ENCODE results near the gene ZCCHC7. TPM values are rescaled to one million over a fixed set of nuclear protein-coding genes. Genes with fewer than 3 reads are reported as not detected.
"Not testable (repeated sequence)": the region's sequence is repeated elsewhere in the genome, so short reads cannot be mapped to it uniquely, and the experiment has no call there.

Gene ZCCHC7
- polyA plus RNA-seq, 3 donors from 2014 or later, result 21.1 to 23.8 (median 23.1) TPM

GRCh38 chr9:37164335-37164734, 44.0 kb downstream of the ZCCHC7 start:
- not testable (repeated sequence) for DNase-seq; H3K27me3 Mint-ChIP-seq (ENCODE audit: low read depth in 3 of 3); H3K9me3 Mint-ChIP-seq; H3K4me3 Mint-ChIP-seq
- Mint-ChIP-seq H3K4me1 (peaks cover 1 to 16% of the 10 kb centered on the region in 2 donors), H3K27ac (peak overlapping the region in 2 of 6 donors; percentile 29 to 61), H3K36me3 (peaks cover 17 to 39% (median 38%) of the 10 kb centered on the region in 3 donors)

DNA sequence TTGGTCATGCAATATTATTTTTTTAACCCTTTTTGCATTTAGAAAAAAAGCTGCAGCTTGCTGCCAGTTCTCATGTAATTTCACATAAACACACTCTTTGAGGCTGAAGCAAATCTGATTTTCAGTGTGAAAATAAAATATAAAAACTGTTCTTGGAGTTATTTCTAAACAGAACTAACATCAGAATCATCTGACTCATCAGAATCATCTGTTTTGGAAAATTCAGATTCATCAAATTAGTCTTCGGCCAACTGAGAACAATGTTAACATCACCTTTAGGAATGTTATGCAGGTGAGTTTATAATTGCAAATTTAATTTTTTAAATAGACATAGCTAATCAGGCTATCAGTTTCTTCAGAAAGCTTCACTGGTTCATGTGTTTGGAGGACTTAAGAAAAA, 45.3 kb downstream of the ZCCHC7 start:
- Mint-ChIP-seq H3K9me3 (no peaks in the 10 kb centered on the region), H3K27ac (no peak overlapping the region), H3K4me1 (peaks cover 1 to 21% of the 10 kb centered on the region in 2 donors), H3K36me3 (peaks cover 17 to 42% (median 37%) of the 10 kb centered on the region in 3 donors), H3K4me3 (no peak overlapping the region), H3K27me3 (ENCODE audit: low read depth in 3 of 3) (peaks cover 0 to 2% (median 0%) of the 10 kb centered on the region in 3 donors)
- DNase-seq, result no peak

- no peak overlapping the region for H3K4me3 Mint-ChIP-seq
- H3K27me3 Mint-ChIP-seq (ENCODE audit: low read depth in 3 of 3), result peaks cover 0 to 2% (median 0%) of the 10 kb centered on the region in 3 donors
- peaks cover 13 to 46% (median 35%) of the 10 kb centered on the region in 3 donors for H3K36me3 Mint-ChIP-seq
- peaks cover 3 to 34% of the 10 kb centered on the region in 2 donors for H3K4me1 Mint-ChIP-seq
- H3K27ac Mint-ChIP-seq, result no peak overlapping the region
- no peaks in the 10 kb centered on the region for H3K9me3 Mint-ChIP-seq
- DNase-seq, result no peak
Observed at GRCh38 chr9:37167456-37168047, 47.2 kb downstream of the ZCCHC7 start.

DNA sequence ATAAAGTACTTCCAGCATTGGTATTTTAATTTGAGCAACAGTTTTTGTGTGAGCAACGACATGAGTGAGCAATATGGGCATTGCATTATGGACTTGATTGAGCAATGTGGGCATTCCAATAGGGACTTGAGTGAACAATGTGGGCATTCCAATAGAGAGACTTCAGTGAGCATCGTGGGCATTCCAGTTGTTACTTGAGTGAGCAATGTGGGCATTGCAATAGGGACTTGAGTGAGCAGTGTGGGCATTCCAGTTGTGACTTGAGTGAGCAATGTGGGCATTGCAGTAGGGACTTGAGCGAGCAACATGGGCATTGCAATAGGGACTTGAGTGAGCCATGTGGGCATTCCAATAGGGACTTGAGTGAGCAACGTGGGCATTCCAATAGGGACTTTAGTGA, 52.2 kb downstream of the ZCCHC7 start:
- Mint-ChIP-seq H3K27ac (no peak overlapping the region), H3K27me3 (ENCODE audit: low read depth in 3 of 3) (peaks cover 0 to 2% (median 0%) of the 10 kb centered on the region in 3 donors), H3K36me3 (peaks cover 0 to 40% (median 19%) of the 10 kb centered on the region in 3 donors), H3K4me1 (peaks cover 2 to 31% of the 10 kb centered on the region in 2 donors), H3K4me3 (no peak overlapping the region), H3K9me3 (no peaks in the 10 kb centered on the region)
- DNase-seq, result no peak

- H3K4me1 Mint-ChIP-seq, result peaks cover 2 to 39% of the 10 kb centered on the region in 2 donors
- peaks cover 0 to 2% (median 0%) of the 10 kb centered on the region in 3 donors for H3K27me3 Mint-ChIP-seq (ENCODE audit: low read depth in 3 of 3)
- DNase-seq, result no peak
- no peaks in the 10 kb centered on the region for H3K9me3 Mint-ChIP-seq
- H3K27ac Mint-ChIP-seq, result no peak overlapping the region
- H3K36me3 Mint-ChIP-seq, result peaks cover 0 to 27% (median 12%) of the 10 kb centered on the region in 3 donors
- H3K4me3 Mint-ChIP-seq, result no peak overlapping the region
Observed at GRCh38 chr9:37174247-37174646, 53.9 kb downstream of the ZCCHC7 start.

- H3K9me3 Mint-ChIP-seq, result no peaks in the 10 kb centered on the region
- no peak overlapping the region for H3K4me3 Mint-ChIP-seq
- peaks cover 0 to 2% (median 0%) of the 10 kb centered on the region in 3 donors for H3K27me3 Mint-ChIP-seq (ENCODE audit: low read depth in 3 of 3)
- peaks cover 4 to 8% (median 8%) of the 10 kb centered on the region in 3 donors for H3K36me3 Mint-ChIP-seq
- peaks cover 2 to 33% of the 10 kb centered on the region in 2 donors for H3K4me1 Mint-ChIP-seq
- no peak overlapping the region for H3K27ac Mint-ChIP-seq
- no peak for DNase-seq
Observed at GRCh38 chr9:37178742-37179141, 58.4 kb downstream of the ZCCHC7 start.

GRCh38 chr9:37179576-37179975, 59.2 kb downstream of the ZCCHC7 start:
- no peak overlapping the region for H3K27ac Mint-ChIP-seq
- H3K36me3 Mint-ChIP-seq, result peaks cover 4 to 13% (median 8%) of the 10 kb centered on the region in 3 donors
- no peaks in the 10 kb centered on the region for H3K9me3 Mint-ChIP-seq
- H3K4me1 Mint-ChIP-seq, result peaks cover 5 to 41% of the 10 kb centered on the region in 2 donors
- peaks cover 0 to 4% (median 0%) of the 10 kb centered on the region in 3 donors for H3K27me3 Mint-ChIP-seq (ENCODE audit: low read depth in 3 of 3)
- no peak for DNase-seq
- no peak overlapping the region for H3K4me3 Mint-ChIP-seq

DNA sequence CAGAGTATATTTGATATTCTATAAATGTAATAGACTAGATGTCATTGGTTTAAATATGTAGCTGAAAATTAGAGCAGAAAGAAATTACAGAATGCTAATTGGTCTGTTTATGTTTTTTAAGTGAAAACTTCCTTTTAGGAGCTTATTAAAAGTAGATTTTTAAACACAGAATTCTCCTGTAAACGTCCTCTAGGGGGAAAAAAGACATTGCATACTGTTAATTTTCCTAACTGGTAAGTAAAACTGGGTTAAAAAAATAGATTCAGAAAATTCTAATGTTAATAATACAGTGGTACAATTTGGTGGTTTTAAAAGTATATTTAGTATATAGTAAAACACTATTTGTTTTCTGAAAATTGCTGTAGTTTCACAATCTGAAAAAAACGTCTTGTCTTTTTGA, 59.8 kb downstream of the ZCCHC7 start:
- Mint-ChIP-seq H3K4me1 (peaks cover 6 to 45% of the 10 kb centered on the region in 2 donors), H3K27ac (no peak overlapping the region), H3K9me3 (no peaks in the 10 kb centered on the region), H3K4me3 (no peak overlapping the region), H3K36me3 (peaks cover 4 to 13% (median 8%) of the 10 kb centered on the region in 3 donors), H3K27me3 (ENCODE audit: low read depth in 3 of 3) (peaks cover 0 to 4% (median 0%) of the 10 kb centered on the region in 3 donors)
- DNase-seq, result no peak

DNA sequence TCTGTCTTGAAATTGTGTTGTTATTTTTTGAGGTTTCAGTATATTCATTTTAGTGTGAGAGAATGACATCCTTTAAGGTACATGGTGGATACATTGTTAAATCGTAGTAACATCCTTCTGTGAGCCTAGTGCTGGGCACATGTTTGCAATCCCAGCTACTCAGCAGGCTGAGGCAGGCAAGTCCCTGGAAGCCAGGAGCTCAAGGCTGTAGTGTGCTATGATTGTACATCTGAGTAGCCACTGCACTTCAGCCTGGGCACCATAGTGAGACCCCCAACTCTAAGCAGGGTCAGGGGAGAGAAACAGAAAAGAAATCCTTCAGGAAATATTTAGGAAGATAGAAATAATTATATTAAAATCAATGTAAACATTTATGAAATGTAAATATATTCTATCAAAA, 62.3 kb downstream of the ZCCHC7 start:
- Mint-ChIP-seq H3K36me3 (peaks cover 4 to 16% (median 8%) of the 10 kb centered on the region in 3 donors), H3K27ac (no peak overlapping the region)
- DNase-seq, result no peak

GRCh38 chr9:37184905-37185867, 64.8 kb downstream of the ZCCHC7 start:
- Mint-ChIP-seq H3K36me3 (peaks cover 9 to 30% (median 16%) of the 10 kb centered on the region in 3 donors), H3K4me1 (peaks cover 36 to 58% of the 10 kb centered on the region in 2 donors), H3K4me3 (no peak overlapping the region), H3K9me3 (no peaks in the 10 kb centered on the region), H3K27me3 (ENCODE audit: low read depth in 3 of 3) (peaks cover 0 to 4% (median 2%) of the 10 kb centered on the region in 3 donors), H3K27ac (peak overlapping the region in 1 of 6 donors; percentile 26)
- no peak for DNase-seq

More for the DNA sequence above, 62.3 kb downstream of the ZCCHC7 start:
- H3K4me1 Mint-ChIP-seq, result peaks cover 18 to 54% of the 10 kb centered on the region in 2 donors
- H3K4me3 Mint-ChIP-seq, result no peak overlapping the region
- no peaks in the 10 kb centered on the region for H3K9me3 Mint-ChIP-seq
- peaks cover 0 to 4% (median 0%) of the 10 kb centered on the region in 3 donors for H3K27me3 Mint-ChIP-seq (ENCODE audit: low read depth in 3 of 3)

DNA sequence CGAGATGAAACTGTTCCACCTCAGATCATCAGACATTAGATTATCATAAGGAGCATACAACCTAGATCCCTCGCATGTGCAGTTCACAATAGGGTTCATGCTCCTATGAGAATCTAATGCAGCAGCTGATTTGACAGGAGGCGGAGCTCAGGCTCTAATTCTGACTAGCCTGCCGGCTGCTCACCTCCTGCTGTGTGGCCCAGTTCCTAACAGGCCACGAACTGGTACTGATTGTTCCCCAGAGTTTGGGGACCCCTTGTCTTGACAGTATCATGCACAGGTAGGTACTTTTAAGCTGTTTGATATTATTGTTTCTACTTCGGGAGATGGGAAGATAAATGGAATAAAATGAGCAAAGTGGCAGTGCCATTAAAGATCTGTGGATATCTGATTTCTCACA, 66.9 kb downstream of the ZCCHC7 start:
- Mint-ChIP-seq H3K27ac (peak overlapping the region; percentile 90 to 95 (median 93)), H3K4me1 (peaks cover 43 to 67% of the 10 kb centered on the region in 2 donors), H3K36me3 (peaks cover 5 to 27% (median 8%) of the 10 kb centered on the region in 3 donors), H3K9me3 (no peaks in the 10 kb centered on the region), H3K4me3 (peak overlapping the region; percentile 69 to 94 (median 89)), H3K27me3 (ENCODE audit: low read depth in 3 of 3) (peaks cover 0 to 3% (median 2%) of the 10 kb centered on the region in 3 donors)
- no peak for DNase-seq

DNA sequence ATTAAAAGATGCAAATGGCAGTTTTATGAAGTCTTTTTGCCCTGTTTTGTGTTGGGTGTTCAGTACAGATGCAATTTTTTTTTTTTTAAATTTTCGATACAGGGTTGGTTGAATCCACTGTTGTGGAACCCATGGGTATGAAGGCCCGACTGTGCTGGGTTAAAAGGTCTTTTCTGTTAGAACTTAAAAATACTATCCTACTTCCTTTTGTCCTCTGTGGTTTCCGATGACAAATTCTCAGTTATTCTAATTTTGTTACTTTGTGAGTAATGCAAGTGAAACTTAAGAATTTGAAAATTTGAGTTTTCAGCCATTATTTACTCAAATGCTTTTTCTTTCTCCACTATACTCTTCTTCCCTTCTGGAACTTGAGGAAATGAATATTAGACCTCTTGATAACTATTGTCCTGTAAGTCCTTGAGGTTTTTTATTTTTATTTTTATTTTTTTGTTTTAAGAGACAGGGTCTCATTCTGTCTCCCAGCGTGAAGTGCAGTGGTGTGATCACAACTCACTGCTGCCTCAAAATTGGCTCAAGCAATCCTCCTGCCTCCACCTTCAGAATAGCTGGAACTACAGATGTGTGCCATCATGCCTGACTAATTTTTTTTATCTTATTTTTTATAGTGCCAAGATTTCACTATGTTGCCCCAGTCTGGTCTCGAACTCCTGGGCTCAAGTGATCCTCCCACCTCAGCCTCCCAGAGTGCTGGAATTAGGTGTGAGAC, 67.5 kb downstream of the ZCCHC7 start:
- peaks cover 0 to 2% (median 1%) of the 10 kb centered on the region in 3 donors for H3K27me3 Mint-ChIP-seq (ENCODE audit: low read depth in 3 of 3)
- DNase-seq, result peak; percentile 2 to 9 (median 6)
- H3K4me3 Mint-ChIP-seq, result peak overlapping the region; percentile 69 to 94 (median 89)
- H3K9me3 Mint-ChIP-seq, result no peaks in the 10 kb centered on the region
- peak overlapping the region; percentile 90 to 95 (median 93) for H3K27ac Mint-ChIP-seq
- H3K36me3 Mint-ChIP-seq, result peaks cover 5 to 30% (median 8%) of the 10 kb centered on the region in 3 donors
- peaks cover 43 to 67% of the 10 kb centered on the region in 2 donors for H3K4me1 Mint-ChIP-seq

- H3K4me1 Mint-ChIP-seq, result peaks cover 43 to 59% of the 10 kb centered on the region in 2 donors
- not testable (repeated sequence) for H3K4me3 Mint-ChIP-seq; H3K9me3 Mint-ChIP-seq; H3K27ac Mint-ChIP-seq; DNase-seq; H3K27me3 Mint-ChIP-seq (ENCODE audit: low read depth in 3 of 3)
- H3K36me3 Mint-ChIP-seq, result peaks cover 5 to 24% (median 8%) of the 10 kb centered on the region in 3 donors
Observed at GRCh38 chr9:37190739-37191138, 70.4 kb downstream of the ZCCHC7 start.
